Activated T-helper 1 cell treated with Interleukin-2 at 50 U/mL for 16 hours (primary cell): Measurements from ENCODE around the gene CHIT1.

ENCODE experiments used
- DNase-seq: peaks from one replicate; pipeline ENCODE4 v3.0.0-alpha.2; 2020; ENCODE audit warnings: low read depth

The CHIT1 gene

DNA sequence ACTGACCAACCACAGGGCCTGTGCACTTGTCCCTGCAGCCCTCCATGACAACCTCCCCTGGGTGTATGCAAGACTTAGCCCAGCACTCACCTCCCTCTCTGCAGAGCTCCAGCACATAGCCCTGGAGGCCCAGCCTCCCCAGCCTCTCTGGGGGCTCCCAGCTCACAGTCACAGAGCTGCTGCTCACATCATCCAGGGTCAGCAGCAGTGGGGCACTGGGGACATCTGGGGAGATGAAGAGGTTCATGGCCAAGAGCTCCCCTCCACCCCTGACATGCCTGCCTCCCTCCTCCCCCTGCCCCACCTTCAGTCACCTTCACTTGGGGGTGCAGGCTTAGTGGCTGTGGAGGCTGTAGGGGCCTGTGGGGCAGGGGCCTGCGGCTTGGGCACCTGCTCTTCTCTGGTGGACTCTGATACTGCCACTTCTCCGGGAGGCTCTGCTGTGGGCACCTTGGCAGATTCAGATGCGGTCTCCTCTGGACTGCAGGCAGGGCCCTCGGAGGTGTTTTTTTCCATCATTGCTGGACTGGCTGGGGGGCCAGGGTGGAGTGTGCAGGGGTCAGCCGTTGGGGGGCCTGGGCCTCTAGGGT, 54.1 kb downstream of the CHIT1 start, which contains the start of gene MYBPH:
Gene MYBPH, minus strand, starts transcription at position 590 of the 590 bp plus-strand sequence. Its CDS starts 71 bp downstream, at position 519.
- DNase-seq = no peak

- DNase-seq = no peak
These were observed 55.0 kb downstream of the CHIT1 start for GRCh38 chr1:203174324-203174985.

DNA sequence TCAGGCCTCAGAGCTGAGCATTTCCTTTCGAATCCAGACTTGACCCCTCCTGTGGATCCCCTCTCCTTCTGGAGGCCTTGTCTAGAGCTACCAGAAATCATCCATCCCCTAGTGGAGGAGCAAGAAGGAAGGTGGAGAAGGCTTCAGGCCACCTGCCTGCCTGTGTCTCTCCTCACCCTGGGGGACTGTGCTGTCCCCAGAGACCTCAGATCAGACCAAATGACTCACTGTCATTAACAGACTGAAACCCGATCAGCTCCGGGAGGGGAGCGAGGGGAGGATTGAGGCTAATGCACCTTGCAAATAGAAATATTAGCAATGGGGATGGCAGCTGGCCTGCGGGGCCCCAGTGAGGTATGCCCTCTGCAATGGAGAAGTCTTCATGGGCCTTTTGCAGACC, 55.9 kb downstream of the CHIT1 start:
- DNase-seq = no peak

DNA sequence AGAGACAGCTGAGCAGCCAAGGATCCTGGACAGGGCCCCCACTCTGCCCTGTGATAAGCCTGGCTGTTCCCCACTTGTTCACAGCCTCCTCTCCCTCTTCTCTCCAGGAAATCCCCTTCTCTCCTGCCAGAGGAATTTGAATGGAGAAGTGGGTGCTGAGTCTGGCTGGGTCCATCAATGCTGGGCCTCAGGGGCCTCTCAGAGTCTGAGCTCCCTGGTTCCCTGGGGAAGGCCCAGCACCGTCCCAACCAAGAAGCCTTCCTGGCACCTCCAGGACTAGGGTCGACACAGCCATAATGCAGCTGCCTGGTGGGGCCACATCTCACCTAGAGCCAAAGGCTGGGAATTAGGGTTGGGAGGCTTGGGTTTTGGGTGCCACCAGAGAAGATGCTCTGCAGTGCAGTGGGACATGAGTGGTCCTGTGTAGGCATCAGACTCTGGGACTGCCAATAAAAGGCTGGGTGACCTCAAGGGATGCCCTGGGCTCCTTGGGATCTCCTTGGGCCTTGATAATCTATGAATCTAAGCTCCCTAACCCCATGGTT, 56.4 kb downstream of the CHIT1 start:
- no peak for DNase-seq

- no peak for DNase-seq
These were observed 57.1 kb downstream of the CHIT1 start for GRCh38 chr1:203172184-203173010.

DNA sequence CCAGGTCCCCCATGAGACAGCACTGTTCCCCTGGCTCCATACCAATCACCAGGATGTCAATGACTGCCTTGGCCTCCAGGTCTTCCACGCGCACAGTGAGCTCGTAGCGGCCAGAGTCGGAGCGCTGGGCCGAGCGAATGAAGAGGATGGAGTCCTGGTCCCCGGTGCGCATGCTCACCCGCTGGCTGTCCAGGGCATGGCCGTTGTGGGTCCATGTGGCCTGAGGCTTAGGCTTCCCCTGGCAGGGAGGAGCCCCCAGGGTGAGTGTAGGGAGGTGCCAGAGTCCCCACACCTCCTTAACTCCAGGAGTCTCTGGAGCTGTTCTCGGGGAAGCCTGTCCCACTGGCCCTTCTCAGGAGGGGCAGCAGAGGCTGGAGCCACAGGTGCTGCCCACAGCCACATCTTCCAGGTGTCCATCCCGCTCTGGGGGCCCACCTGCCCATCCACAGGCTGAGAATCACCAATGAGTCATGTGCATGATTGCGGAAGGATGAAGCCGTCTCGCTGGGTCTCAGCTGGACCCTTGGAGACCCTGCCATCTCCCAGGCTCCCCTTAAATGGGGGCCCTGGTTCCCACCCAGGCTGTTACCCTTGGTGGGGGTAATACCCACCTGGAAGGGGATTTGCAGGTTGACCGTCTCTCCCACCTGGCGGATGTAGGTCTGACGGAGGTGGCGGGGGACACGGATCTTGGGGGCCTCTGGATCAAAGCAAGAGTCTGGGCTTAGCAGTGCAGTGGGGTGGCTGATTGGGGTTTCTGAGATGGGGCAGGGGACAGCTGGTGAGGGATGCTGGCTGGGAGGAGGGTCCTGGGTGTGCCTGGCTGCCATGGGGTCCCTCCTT, 57.9 kb downstream of the CHIT1 start:
- no peak for DNase-seq

- DNase-seq = no peak
These were observed 58.7 kb downstream of the CHIT1 start for GRCh38 chr1:203170625-203171330.

- DNase-seq = no peak
These were observed 59.5 kb downstream of the CHIT1 start for GRCh38 chr1:203169770-203170520.

- no peak for DNase-seq
These were observed 60.5 kb downstream of the CHIT1 start for GRCh38 chr1:203168991-203169390.

- DNase-seq = no peak
These were observed 61.2 kb downstream of the CHIT1 start for GRCh38 chr1:203168256-203168786.

- no peak for DNase-seq
These were observed 61.6 kb downstream of the CHIT1 start for GRCh38 chr1:203167913-203168200.

GRCh38 chr1:203167026-203167912, 62.2 kb downstream of the CHIT1 start:
- no peak for DNase-seq

DNA sequence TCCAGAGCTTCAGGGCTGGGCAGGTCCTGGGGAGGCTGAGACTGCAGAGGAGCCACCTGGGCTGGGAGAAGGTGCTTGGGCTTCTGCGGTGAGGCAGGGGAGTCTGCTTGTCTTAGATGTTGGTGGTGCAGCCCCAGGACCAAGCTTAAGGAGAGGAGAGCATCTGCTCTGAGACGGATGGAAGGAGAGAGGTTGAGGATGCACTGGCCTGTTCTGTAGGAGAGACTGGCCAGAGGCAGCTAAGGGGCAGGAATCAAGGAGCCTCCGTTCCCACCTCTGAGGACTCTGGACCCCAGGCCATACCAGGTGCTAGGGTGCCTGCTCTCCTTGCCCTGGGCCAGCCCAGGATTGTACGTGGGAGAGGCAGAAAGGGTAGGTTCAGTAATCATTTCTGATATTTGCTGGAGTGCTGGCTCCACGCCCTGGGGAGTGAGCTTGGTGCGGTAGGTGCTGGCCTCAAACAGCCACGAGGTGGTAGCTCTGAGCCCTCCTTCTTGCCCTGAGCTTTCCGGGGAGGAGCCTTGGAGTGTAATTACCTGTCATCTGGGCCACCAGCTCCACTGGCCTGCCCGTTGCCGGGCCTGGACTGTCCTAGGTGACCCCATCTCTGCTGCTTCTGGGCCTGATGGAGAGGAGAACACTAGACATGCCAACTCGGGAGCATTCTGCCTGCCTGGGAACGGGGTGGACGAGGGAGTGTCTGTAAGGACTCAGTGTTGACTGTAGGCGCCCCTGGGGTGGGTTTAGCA, 63.1 kb downstream of the CHIT1 start:
- DNase-seq = no peak
